GM13977 (cell line): ENCODE results near the gene PPIL1.

ENCODE experiments used
- DNase-seq: peaks from one replicate; pipeline ENCODE4 v3.0.0; 2012; ENCODE audit warnings: low spot score
- in situ Hi-C: fragments of 300-500 bp; cut with MboI; formaldehyde crosslinking; loops from one replicate; pipeline ENCODE4 v1.12.0; 2022; ENCODE audit warnings: low sequenced_read_pairs, low pct_unique_long_range_greater_than_20kb, mixed read lengths, inconsistent platforms; ENCODE audit not compliant: unreplicated experiment
- TF ChIP-seq, protein P1 (sequence below): IDR thresholded peaks from 2 replicates; pipeline ENCODE4 v1.5.1; 2012; ENCODE audit warnings: mild to moderate bottlenecking, control low read depth; ENCODE audit not compliant: insufficient read depth; ENCODE audit errors: extremely low read depth, missing control alignments

PPIL1 gene

DNA sequence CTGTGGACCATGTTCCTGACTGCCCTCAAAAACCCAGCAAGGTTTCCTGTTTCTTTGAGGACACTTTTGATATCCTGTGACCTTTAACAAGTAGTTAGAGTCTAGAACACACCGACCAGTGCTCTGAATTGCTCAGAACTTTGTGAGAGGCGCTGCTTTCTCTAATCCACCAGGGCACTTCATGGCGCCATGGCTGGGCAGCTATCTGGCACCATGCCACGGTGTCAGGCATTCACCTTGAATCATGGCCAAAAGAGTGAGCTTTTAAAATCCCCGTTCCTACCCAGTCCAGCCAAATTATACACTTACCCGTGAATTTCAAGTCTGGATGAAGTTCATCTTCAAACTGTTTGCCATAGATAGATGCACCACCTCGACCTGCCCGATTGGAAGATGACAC, 18.3 kb downstream of the PPIL1 start:
- DNase-seq = no peak
- in situ Hi-C loops = no loop called here
- TF ChIP-seq, protein P1, sequence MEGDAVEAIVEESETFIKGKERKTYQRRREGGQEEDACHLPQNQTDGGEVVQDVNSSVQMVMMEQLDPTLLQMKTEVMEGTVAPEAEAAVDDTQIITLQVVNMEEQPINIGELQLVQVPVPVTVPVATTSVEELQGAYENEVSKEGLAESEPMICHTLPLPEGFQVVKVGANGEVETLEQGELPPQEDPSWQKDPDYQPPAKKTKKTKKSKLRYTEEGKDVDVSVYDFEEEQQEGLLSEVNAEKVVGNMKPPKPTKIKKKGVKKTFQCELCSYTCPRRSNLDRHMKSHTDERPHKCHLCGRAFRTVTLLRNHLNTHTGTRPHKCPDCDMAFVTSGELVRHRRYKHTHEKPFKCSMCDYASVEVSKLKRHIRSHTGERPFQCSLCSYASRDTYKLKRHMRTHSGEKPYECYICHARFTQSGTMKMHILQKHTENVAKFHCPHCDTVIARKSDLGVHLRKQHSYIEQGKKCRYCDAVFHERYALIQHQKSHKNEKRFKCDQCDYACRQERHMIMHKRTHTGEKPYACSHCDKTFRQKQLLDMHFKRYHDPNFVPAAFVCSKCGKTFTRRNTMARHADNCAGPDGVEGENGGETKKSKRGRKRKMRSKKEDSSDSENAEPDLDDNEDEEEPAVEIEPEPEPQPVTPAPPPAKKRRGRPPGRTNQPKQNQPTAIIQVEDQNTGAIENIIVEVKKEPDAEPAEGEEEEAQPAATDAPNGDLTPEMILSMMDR = no peak

DNA sequence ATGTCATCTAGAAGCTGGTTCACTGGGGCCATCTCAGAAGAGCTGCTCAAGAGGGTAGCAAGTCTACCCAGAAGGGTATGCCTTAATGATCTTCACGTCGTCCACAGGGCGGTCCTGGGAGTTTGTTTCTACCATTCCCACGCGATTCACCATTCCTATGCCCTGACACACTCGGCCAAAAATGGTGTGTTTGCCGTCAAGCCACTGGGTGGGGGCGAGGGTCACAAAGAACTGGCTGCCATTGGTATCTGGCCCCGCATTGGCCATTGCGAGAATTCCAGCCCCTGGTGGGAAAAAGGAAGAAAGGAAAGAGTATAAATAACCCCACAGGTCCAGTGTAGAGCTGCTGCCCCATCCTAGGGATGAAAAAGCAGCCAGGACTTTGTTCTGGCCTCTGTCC, 18.9 kb downstream of the PPIL1 start:
- in situ Hi-C loops = no loop called here

DNA sequence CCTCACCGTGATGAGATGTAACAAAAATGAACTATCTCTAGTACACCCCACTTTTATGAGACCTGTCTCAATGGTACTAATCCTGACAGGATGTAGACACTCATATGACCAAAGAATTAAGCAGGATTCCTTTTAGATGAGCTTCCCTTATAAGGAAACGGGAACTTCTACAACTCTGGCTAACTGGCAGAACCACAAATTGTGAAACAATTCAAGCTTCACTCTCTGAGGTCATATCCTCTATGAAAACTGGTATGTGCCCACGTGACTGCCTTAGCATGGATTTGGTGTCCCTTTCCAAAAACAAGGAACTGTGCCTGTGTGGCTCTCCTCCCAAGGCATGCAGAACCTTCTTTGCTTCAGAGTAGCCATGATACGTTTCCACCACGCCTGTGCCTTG, 21.3 kb downstream of the PPIL1 start:
- DNase-seq = no peak
- in situ Hi-C loops = no loop called here
- TF ChIP-seq, protein P1 = no peak

More for the DNA sequence above, 18.9 kb downstream of the PPIL1 start:
- no peak for DNase-seq
- TF ChIP-seq, protein P1 = no peak

DNA sequence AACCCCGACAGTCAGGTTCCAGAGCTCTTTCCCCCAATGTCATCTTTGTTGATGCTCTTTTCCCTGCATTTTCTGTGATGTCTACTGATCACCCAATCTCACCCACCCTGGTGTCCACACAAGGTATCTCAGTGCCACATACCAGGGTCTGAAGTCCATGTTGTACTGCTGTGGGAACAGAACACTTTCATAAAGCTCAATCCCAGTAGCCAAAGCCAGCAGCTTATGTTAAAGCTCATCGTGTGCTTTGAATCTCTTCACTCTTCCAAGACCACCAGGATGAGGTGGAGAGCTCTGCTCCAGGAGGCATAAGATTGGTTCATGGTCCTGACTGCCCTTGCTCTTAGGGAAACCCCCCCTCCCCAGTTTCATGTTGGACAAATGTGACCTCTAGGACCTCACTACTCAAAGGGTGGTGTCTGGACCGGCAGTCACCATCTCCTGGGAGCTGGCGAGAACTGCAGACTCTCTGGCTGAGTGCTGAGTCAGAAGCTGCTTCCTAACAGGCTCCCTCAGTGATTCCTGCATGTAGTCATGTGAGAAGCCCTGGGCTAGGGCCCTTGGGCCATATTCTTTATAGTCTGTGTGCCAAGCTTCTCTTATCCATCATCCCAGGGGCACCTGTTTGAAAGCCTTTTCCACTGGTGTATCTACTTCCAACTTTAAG, 22.0 kb downstream of the PPIL1 start:
- in situ Hi-C loops = no loop called here
- TF ChIP-seq, protein P1 = no peak
- DNase-seq = no peak

DNA sequence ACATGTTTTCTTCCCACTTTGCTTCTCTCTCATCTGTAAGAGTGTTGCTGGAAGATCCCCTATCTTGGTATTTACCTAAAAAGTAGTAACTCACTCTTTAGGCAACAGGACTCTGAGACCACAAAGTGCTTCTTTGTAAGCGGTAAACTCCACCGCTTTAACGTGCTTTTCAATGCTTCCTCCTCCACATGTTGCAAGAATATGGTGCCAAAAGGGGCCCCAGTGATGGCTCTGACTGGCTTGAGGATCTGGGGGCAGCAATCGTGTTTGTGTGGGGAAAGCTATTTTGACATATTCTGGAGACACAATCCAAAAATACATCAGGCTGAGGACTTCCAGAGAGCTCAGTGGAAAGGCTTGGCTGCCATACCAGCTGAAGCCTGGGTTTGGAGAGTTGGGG, 23.0 kb downstream of the PPIL1 start:
- DNase-seq = no peak

DNA sequence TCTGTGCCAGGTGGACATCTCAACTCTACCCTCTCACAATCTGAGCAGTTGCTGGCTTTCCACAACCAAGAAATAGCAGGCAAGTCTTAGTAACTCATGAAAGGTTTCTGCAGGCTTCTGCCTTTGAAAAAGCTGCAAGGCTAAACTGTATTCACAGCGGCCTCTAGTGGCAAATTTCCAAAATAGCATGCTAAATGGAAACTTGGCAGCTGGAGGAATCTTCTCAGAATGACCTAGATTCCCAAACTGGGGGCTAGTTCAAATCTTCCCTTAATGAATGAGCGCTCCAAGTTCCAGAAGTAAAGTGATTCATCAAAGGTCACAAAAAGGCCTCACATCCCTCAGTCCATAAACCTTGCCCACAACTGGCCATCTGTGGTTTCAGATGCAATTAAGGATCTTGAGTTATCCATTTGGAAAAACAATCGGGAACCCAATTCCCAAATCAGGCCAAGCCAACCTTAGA, 23.4 kb downstream of the PPIL1 start:
- in situ Hi-C loops = no loop called here
- DNase-seq = peak; percentile 67
- TF ChIP-seq, protein P1 = peak; percentile 81

More for the DNA sequence above, 23.0 kb downstream of the PPIL1 start:
- TF ChIP-seq, protein P1 = peak; percentile 2
- in situ Hi-C loops = no loop called here
